Ovary (tissue), 3 donors: Measurements from ENCODE around the gene CTBP2.

Source experiments
- EP300 ChIP-seq: sonication (generic); formaldehyde crosslinking; IDR thresholded peaks from one replicate; pipeline ENCODE4 v1.6.1; 2017; ENCODE audit warnings: antibody characterized with exemption
- TF ChIP-seq, protein P1 (sequence below), 3 donors: fragments of 450-650 bp in 2 of 3; fragments of 200-600 bp in 1 of 3; IDR thresholded peaks; one replicate each; pipeline versions ENCODE4 v1.5.1 to v1.8.0; 2016 to 2022; ENCODE audit warnings: antibody characterized with exemption in 3 of 3, mild to moderate bottlenecking in 1 of 3
- donor health status: DM: no; HTN: no; CAD: no.

DNA sequence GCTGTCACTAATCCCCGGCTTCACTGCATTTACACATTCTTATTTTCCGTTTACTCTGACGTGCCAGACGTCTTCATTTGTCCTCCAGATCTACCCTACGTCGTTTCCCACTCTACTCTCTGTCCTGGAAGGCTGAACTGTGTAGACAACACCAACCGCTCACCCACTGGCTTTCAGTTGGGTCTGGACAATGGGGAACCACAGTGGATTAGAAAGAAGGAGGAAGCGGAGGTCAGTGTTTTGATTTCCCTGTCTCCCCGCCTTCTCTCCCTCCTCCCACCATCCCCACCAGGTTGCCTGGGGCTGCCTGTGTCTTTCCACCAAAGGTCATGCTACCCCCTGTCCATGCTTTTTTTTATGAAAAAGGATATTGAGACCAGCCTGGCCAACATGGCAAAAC lies 14.0 kb upstream of the CTBP2 start:
- no peak for TF ChIP-seq EP300
- TF ChIP-seq, protein P1, sequence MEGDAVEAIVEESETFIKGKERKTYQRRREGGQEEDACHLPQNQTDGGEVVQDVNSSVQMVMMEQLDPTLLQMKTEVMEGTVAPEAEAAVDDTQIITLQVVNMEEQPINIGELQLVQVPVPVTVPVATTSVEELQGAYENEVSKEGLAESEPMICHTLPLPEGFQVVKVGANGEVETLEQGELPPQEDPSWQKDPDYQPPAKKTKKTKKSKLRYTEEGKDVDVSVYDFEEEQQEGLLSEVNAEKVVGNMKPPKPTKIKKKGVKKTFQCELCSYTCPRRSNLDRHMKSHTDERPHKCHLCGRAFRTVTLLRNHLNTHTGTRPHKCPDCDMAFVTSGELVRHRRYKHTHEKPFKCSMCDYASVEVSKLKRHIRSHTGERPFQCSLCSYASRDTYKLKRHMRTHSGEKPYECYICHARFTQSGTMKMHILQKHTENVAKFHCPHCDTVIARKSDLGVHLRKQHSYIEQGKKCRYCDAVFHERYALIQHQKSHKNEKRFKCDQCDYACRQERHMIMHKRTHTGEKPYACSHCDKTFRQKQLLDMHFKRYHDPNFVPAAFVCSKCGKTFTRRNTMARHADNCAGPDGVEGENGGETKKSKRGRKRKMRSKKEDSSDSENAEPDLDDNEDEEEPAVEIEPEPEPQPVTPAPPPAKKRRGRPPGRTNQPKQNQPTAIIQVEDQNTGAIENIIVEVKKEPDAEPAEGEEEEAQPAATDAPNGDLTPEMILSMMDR (IDR thresholded peaks at IDR 0.05) = no peak
